Measurements from ENCODE around the gene RGL1. TPM values are rescaled to one million over a fixed set of nuclear protein-coding genes. Genes with fewer than 3 reads are reported as not detected.

Gene RGL1
- total RNA-seq, 1 donor, result 24.6 TPM

GRCh38 chr1:183769956-183770815, 34.7 kb upstream of the RGL1 start:
- H3K4me1 ChIP-seq (ENCODE audit: insufficient read depth, low read length), result no peaks in the 10 kb centered on the region
- no peak for TF ChIP-seq CTCF (IDR thresholded peaks at IDR 0.05; ENCODE audit: extremely low read depth, low read depth, low read length)
- DNase-seq (ENCODE audit: insufficient read length, low spot score, missing footprints), result no peak
- H2AFZ ChIP-seq (ENCODE audit: low read length), result no peak overlapping the region
- no peak overlapping the region for H3K27ac ChIP-seq (ENCODE audit: low read depth, low read length)
- H3K36me3 ChIP-seq (ENCODE audit: insufficient read depth, low read length), result no peaks in the 10 kb centered on the region
- no peak overlapping the region for H3K4me3 ChIP-seq (ENCODE audit: insufficient read depth, low read length)
- H3K4me2 ChIP-seq (ENCODE audit: insufficient read depth, low read length), result no peak overlapping the region
- no peaks in the 10 kb centered on the region for H3K27me3 ChIP-seq (ENCODE audit: insufficient read depth, low read length)
- no peaks in the 10 kb centered on the region for H3K9me3 ChIP-seq (ENCODE audit: low read depth, low read length)
- H4K20me1 ChIP-seq (ENCODE audit: insufficient read depth, low read length), result no peaks in the 10 kb centered on the region
- no peaks in the 10 kb centered on the region for H3K79me2 ChIP-seq (ENCODE audit: insufficient read depth, low read length)

GRCh38 chr1:183770816-183771128, 34.1 kb upstream of the RGL1 start:
- H3K36me3 ChIP-seq (ENCODE audit: insufficient read depth, low read length), result no peaks in the 10 kb centered on the region
- H3K27me3 ChIP-seq (ENCODE audit: insufficient read depth, low read length), result no peaks in the 10 kb centered on the region
- no peak overlapping the region for H3K27ac ChIP-seq (ENCODE audit: low read depth, low read length)
- no peak overlapping the region for H2AFZ ChIP-seq (ENCODE audit: low read length)
- TF ChIP-seq CTCF (IDR thresholded peaks at IDR 0.05; ENCODE audit: extremely low read depth, low read depth, low read length), result no peak
- no peaks in the 10 kb centered on the region for H3K4me1 ChIP-seq (ENCODE audit: insufficient read depth, low read length)
- no peaks in the 10 kb centered on the region for H4K20me1 ChIP-seq (ENCODE audit: insufficient read depth, low read length)
- H3K4me3 ChIP-seq (ENCODE audit: insufficient read depth, low read length), result no peak overlapping the region
- H3K9me3 ChIP-seq (ENCODE audit: low read depth, low read length), result no peaks in the 10 kb centered on the region
- H3K4me2 ChIP-seq (ENCODE audit: insufficient read depth, low read length), result no peak overlapping the region
- no peaks in the 10 kb centered on the region for H3K79me2 ChIP-seq (ENCODE audit: insufficient read depth, low read length)
- DNase-seq (ENCODE audit: insufficient read length, low spot score, missing footprints), result no peak

- DNase-seq (ENCODE audit: insufficient read length, low spot score, missing footprints), result no peak
These were observed 31.2 kb upstream of the RGL1 start for GRCh38 chr1:183773482-183774274.

More at GRCh38 chr1:183773482-183774274, 31.2 kb upstream of the RGL1 start:
- no peaks in the 10 kb centered on the region for H3K36me3 ChIP-seq (ENCODE audit: insufficient read depth, low read length)
- no peak for TF ChIP-seq CTCF (IDR thresholded peaks at IDR 0.05; ENCODE audit: extremely low read depth, low read depth, low read length)
- no peaks in the 10 kb centered on the region for H4K20me1 ChIP-seq (ENCODE audit: insufficient read depth, low read length)
- H3K27ac ChIP-seq (ENCODE audit: low read depth, low read length), result no peak overlapping the region
- no peak overlapping the region for H2AFZ ChIP-seq (ENCODE audit: low read length)
- H3K79me2 ChIP-seq (ENCODE audit: insufficient read depth, low read length), result no peaks in the 10 kb centered on the region
- H3K27me3 ChIP-seq (ENCODE audit: insufficient read depth, low read length), result no peaks in the 10 kb centered on the region
- H3K4me3 ChIP-seq (ENCODE audit: insufficient read depth, low read length), result no peak overlapping the region
- H3K9me3 ChIP-seq (ENCODE audit: low read depth, low read length), result no peaks in the 10 kb centered on the region
- no peaks in the 10 kb centered on the region for H3K4me1 ChIP-seq (ENCODE audit: insufficient read depth, low read length)
- H3K4me2 ChIP-seq (ENCODE audit: insufficient read depth, low read length), result no peak overlapping the region
